ENCODE results near the gene C17orf50. TPM values are rescaled to one million over a fixed set of nuclear protein-coding genes. Genes with fewer than 3 reads are reported as not detected.

The C17orf50 gene
- total RNA-seq, 1 donor from 2014 or later: not detected

DNA sequence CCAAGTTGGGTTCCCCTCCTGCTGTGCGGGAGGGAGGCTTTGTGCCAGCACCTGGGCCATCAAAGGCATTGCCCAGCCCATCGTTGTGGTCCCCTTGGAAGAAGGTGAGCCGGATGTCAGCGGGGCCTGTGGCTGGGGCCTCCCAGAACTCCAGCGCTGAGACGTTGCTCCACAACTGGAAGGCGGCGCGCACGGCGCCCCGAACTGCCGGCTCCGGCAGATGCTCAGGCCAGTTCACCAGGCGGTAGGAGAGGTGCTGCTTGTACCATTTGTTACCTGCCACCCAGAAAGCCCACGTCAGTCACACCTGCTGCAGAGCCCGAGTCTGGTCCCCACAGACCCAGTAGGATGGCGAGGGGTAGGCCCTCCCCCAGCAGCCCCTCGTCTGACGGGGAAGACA is 12.4 kb downstream of the C17orf50 start:
- intact Hi-C loops (cut with DNase I): no loop called here
- DNase-seq (no peak), ATAC-seq (ENCODE audit: poor library complexity) (no peak)

DNA sequence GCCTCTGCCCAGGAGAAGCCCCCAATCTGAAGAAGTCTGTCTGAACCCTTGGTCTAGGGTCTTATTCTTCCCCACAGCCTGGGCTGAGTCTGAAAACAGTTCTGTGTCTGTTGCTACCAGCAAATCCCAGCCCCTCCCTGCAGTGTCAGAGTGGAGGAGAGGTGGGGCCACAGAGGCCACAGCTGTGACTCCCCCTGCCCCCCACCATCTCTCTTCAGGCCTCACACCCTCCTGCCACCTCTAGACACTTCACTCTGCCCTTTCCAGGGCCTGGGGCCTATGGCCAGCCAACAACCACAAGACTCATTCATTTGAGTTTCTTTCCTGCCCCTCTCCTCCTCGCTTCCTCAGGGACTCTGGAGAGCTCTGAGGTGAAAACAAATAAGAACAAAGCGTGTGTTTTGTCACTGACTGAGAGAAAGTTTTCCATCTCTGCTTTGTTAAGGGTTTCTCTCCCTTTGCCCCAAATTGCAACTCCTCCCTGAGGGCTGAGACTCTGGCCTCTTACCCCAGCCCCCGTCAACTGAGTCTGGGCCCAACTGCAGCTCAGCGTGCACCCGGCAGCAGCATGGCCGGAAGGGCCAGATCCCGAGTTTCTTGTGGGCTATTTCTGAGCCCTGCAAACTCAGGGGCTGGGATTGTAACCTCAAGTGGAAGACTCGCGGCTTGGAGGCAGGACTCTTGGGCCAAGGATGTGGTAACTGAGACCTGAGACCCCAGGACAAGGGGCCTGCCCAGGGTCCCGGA is 13.2 kb downstream of the C17orf50 start:
- no peak for DNase-seq
- no peak for ATAC-seq (ENCODE audit: poor library complexity)
- intact Hi-C loops (cut with DNase I): no loop called here

DNA sequence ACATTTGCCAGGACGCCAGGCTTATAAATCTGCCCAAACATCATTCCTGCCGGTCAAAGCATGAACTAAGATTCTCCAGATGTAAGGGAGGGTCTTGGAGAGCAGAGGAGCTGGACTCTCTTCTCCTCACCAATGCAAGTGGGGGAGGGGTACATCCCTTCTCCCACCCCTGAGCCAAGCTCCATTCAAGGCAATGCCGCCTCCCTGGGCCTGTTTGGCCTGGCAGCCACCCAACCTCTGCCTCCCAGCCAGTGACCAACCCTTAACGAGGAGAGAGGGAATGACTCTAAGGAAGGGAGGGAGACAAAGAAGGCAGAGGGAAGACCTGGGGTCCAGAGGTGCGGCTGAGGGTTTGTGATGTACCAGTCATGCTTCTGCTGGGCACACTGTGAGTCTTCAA is 13.8 kb downstream of the C17orf50 start:
- DNase-seq (peak; percentile 71), ATAC-seq (ENCODE audit: poor library complexity) (peak; percentile 57)
- intact Hi-C loops (cut with DNase I): no loop called here

DNA sequence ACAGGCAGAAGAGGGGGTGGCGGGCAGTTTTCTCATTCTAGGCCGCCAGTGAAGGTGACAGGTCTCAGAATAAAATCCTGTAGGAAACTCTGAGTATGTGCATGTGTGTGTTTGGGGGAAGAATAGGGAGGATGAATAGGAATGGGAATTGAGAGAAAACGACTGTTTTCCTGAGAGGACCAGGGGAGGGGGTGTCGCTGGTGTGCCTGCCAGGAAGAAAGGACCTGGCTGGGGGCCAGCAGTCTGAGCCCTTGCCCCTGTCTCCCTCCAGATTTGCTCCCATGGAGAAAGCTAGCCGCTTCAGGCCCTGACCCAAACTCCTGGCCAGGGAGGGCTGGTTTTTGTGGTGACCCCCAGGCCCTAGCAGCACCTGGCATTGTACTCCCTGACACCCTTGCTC is 14.4 kb downstream of the C17orf50 start:
- DNase-seq (no peak), ATAC-seq (ENCODE audit: poor library complexity) (no peak)
- intact Hi-C loops (cut with DNase I): no loop called here

DNA sequence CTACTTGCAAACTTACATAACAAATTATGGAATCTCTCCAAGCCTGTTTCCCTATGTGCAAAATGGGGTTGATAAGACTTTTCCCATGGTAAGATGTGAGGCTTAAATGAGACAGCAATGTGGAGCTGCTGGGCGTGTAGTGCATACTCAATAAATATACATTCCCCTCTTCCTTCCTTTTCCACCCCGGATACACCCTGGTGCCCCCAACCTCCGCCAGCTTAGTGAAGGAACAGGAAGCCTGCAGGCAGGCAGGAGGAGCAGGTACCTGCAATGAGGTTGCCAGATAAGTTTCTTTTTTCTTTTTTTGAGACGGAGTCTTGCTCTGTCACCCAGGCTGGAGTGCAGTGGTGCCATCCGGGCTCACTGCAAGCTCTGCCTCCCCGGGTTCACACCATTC is 14.9 kb downstream of the C17orf50 start:
- ATAC-seq (ENCODE audit: poor library complexity) (no peak), DNase-seq (no peak)
- intact Hi-C loops (cut with DNase I): no loop called here

DNA sequence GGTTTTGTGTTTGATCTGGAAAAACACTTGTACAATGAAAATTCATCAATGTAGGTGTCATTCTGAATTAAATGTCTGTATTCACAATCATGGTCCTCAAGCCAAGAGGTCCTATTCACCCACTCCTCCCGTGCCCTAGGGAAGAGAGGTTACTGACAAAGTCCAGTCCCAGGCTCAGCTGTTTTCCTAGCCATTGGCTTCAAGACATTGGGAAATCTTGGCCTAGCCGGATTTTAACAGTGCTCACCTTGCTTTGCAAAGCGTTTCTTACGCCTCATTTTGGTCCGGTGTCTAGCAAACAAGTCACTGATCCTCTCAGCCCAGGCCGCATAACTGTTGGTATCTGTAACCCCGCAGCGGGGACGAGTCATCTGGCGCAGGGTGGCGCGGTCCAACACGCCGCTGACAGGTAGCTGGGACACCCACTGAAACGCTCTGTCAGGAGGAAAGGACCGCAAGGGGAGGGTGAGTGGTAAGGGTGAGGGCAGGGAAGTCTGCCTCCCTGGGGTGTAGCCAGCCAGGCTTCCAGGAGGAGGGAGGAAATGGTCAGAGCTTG is 18.0 kb downstream of the C17orf50 start:
- ATAC-seq (ENCODE audit: poor library complexity) (no peak), DNase-seq (no peak)
- intact Hi-C loops (cut with DNase I): no loop called here

DNA sequence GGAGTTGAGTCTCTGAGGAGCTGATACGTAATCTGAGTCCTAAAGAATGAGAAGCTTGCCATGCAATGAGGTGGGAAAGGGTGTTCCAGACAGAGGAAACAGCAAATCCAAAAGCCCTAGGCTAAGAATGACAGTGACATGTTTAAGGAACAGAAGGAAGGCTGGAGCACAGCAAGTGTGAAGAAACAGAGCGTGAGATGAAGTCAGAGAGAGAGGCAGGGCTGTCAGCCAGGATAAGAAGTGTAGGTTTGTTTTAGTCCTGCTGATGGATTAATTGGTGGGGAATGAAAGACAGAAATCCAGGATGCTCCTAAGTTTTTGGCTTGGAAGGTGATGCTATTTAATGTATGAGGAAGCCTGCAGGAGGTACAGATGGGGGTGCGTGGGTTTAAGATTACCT is 20.3 kb downstream of the C17orf50 start:
- DNase-seq: no peak
- intact Hi-C loops (cut with DNase I): no loop called here
- ATAC-seq (ENCODE audit: poor library complexity): no peak

DNA sequence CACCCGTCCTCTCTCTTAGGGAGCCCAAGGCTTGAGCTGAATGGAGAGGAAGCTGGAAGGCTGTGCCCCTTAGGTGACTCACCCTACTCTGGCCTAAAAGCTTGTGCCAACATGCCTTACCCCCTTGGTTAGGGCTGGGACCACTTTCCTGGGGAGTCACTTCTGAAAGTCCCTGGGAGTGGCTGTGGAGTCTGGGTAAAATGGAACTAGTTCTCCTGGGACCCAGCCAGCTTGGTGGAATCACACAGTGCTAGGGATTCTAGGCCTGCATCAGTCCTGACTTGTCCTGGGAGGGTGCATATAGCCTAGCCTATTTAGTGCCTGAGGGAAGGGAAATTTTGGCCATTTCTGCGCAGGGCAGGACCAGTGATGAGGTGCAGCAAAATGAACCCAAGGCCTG is 24.2 kb downstream of the C17orf50 start:
- intact Hi-C loops (cut with DNase I): no loop called here
- ATAC-seq (ENCODE audit: poor library complexity) (no peak), DNase-seq (no peak)

DNA sequence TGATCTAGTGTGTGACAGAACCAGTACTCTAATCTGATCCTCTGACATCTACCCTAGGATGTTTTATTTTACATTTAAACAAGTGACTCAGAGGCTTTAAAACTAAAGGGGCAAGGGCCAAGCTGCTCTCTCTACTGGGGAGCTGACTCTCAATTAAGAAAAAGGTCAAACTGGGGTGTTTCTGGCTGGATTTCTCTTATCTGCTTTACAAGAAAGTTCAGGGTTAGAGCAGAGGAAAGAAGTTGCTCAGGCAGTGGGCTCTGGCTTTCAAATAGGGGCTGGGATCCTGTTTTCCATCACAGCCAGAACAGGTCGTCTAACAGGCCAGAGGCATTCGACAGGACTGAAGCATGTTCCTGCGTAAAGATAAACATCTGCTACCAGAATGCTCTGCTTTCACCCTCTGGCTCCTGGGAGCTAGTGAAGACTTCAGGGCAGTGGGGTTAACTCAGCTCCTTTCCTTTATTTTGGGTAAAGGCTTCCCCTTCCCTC is 26.3 kb downstream of the C17orf50 start:
- intact Hi-C loops (cut with DNase I): no loop called here

DNA sequence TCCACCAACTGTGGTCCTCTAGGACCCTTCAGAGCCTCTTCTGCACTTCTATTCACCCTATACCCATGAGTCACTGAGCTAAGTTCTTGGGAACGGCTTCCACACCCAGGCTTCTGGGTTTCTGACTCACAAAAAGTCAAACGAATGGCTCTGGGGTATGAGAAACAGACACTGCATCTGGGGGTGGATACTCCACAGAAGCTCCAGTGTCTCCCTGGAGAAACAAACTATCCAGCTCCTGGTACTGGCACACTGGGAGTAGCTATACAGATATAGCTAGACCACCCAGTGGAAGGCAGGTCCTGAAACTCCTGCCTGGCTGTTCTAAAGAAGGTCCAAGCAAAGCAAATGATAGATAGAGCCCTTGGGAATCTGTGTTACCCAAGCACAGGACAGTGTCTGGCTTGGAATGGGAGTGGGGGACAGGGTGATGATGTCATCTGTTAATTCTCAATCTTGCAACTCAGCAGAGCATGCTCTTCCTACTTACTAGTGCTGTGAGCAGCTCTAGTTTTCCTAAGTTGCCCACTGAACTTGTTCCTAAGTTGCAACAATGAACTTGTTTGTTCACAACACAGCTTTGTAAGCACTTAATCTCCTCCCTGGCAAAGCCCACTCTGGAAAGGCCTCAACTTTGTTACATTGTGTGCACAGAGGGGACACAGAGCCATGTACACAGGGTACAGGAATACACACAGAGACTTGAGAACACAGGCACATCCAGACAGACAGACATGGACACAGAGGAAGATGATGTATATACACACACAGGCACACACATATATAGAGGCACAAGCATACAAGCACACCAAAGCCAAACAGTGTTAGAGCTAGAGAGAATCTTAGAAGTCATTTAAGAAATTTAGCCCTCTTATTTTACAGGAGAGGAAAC is 28.0 kb downstream of the C17orf50 start:
- intact Hi-C loops (cut with DNase I): no loop called here
- peak; percentile 56 for ATAC-seq (ENCODE audit: poor library complexity)
- DNase-seq: no peak

More for the DNA sequence above, 26.3 kb downstream of the C17orf50 start:
- no peak for ATAC-seq (ENCODE audit: poor library complexity)
- DNase-seq: no peak

DNA sequence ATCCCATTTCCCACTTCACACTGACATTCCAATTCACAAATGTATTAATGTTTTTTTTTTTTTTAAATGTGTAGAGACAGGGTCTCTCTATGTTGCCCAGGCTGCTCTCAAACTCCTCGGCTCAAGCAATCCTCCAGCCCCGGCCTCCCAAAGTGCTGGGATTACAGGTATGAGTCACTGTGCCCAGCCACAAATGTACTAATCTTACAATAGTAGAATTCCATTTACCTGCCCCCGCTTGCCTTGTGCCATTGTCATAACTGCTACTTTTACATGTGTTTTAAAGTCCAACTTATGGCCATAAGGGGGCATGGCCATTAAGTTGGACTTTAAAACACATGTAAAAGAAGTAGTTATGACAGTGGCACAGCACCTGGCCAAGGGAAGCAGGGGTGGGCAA is 30.2 kb downstream of the C17orf50 start:
- DNase-seq: no peak
- intact Hi-C loops (cut with DNase I): no loop called here

DNA sequence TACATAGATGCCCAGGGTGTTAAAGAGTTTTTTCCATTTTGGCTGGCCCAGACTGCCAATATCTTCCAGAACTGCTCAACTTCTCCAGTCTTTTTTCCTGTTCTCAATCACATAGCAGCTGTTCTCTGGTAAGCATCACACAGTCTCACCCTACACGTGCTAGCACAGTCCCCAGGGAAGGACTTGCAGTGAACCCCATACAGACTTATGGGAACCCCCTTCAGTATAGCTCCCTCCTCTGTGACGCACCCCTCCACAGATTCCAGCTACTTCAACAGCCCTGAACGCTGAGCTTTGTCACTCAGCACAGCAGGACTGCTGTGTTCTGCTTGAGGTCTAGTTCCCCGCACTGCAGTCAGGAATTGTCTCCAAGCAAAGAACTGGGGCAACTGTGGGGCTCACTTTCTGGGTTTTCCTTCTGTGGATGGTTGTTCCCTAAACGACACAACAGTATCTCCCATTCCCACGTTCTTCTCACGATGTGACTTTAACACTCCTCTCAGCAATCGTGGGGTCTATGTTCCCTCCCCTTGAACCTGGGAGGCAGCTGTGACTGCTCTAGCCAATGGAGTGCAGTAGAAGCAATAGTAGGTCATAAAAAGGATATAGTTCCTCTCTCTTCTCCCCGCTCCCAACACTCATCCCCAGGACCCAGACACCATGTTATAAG is 31.1 kb downstream of the C17orf50 start:
- DNase-seq (no peak), ATAC-seq (ENCODE audit: poor library complexity) (no peak)
- intact Hi-C loops (cut with DNase I): no loop called here

More for the DNA sequence above, 30.2 kb downstream of the C17orf50 start:
- ATAC-seq (ENCODE audit: poor library complexity): no peak

DNA sequence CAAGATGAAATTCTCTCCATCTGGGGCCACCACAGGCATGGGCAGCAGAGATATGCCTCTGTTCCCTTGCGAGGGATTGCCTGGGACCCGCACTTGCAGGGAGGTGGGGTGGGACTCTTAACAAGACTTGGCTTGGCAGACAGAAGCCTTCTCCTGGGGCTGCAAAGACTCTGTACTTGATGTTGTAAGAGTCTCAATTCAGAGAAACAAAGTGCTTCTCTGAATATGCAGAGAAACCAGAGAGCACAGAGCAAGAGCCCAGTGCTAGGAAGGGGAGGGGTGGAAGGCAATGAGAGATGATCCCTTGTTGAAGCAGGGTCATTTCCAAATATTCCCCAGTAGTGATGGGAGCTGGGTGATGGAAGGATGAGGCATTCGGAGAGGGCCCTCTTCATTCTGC is 32.6 kb downstream of the C17orf50 start:
- DNase-seq: no peak
- intact Hi-C loops (cut with DNase I): no loop called here
- ATAC-seq (ENCODE audit: poor library complexity): no peak

DNA sequence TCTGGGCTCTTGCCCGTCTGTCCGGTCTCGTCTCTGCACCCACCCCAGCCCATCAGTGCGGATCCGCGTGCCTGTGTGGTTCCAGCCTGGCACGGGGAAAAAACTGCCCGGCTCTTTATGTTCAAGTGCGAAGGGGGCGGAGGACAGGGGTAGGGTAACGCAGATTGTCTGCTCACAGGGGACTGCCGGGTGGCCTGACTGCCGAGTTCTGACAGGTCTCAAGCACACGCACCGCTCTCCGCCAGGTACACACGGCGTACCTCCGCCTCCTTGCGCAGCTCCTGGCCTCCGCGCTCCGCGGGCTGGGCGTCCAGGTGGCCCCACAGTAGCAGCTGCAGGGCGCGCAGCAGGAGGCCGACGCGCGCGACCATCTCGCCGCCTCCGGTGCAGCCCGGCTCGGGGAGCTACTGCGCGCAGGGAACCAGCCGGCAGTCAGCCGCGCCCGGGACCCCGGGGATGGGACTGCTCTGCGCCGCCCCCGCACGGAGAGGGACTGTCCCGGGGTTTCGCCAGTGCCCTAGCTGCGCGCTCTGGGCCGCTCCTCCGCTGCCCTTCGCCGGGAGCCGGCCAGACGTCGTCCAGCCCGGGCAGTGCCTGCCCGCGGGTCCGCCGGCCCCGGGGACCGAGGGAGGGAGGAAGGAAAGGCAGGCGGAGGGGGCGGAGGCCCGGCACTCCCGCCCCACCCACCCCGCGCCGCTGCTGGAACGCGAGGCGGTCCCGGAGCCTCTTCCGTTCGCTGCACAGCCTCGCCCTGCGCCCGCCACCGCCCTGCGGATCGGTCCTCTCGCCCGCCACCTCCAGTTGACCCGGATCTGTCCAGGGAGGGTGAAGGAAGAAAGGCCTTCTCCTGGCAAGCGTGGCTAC is 34.6 kb downstream of the C17orf50 start, which contains the start of gene MMP28:
MMP28 (minus strand) TSS at position 635 of the 864 bp plus-strand sequence; CDS start at position 371, 264 bp downstream.
- DNase-seq (peak; percentile 73), ATAC-seq (ENCODE audit: poor library complexity) (peak; percentile 73)
- intact Hi-C loops (cut with DNase I): no loop called here

DNA sequence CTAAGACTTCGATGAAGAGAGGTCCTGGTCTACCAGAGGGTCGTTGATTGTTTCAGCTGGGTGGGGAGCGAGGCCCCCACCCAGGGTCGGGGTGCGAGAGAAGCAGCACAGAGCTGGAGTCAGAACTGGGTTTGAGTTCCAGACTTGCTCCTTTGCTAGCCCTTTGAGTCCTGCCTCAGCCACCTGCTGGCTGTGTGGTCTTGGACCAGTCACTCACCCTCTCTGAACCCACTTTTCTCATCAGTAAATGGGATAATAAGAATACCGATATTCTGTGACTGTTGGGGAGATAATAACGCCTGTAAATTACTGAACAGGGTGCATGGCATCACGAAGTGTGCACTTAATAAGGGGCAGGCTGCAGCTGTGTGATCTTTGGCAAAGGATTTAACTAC is 35.2 kb downstream of the C17orf50 start:
- no peak for DNase-seq
- intact Hi-C loops (cut with DNase I): no loop called here
- ATAC-seq (ENCODE audit: poor library complexity): no peak

DNA sequence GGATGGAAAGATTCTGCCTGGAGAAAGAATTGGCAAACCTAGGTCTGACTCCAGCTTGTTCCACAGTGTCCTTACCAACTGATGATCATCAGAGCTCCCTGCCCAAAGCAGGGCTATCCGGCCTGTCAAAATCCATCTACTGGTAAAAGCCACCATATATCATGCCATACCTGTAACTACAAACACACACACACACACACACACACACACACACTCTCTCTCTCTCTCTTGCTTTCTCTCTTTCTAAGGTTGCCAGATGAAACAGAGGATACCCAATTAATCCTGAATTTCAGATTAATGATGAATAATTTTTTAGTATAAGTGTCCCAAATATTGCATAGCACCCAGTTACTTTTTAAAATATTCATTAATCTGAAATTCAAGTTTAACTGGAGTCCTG is 36.3 kb downstream of the C17orf50 start:
- no peak for ATAC-seq (ENCODE audit: poor library complexity)
- intact Hi-C loops (cut with DNase I): no loop called here
- no peak for DNase-seq

DNA sequence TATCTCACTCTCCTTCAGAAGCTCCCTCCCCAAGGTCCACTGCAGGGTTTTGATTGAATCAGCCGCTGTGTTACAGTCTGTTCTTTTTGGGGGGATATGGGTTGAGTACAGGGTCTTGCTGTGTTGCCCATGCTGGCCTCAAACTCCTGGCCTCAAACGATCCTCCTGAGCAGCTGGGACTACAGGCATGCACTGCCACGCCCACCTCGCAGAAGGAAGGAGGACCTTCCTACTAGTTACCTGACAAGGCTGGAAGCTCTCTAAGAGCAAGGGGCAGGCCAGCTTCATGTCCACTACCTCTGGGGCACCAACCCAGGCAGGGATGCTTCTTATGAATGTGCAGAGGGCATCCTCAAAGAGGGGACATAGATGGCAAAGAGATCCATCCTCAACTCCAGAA is 36.7 kb downstream of the C17orf50 start:
- ATAC-seq (ENCODE audit: poor library complexity): no peak
- DNase-seq: no peak
- intact Hi-C loops (cut with DNase I): no loop called here

DNA sequence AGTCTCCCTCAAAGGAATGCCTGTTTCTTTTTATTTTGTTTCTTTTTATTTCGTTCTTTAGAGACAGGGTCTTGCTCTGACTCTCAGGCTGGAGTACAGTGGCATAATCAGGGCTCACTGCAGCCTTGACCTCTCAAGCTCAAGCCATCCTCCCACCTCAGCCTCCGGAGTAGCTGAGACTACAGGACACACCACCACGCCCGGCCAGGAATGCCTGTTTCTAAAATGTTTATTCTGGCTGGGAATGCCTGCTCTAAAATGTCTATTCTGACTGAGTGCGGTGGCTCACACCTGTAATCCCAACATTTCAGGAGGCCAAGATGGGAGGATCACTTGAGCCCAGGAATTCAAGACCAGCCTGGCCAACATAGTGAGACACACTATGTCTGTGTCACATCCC is 37.2 kb downstream of the C17orf50 start:
- ATAC-seq (ENCODE audit: poor library complexity): no peak
- no peak for DNase-seq

More for the DNA sequence above, 37.2 kb downstream of the C17orf50 start:
- intact Hi-C loops (cut with DNase I): no loop called here

Measured in Right ventricle myocardium superior (tissue), 1 donor.